ENCODE results near the gene P2RX2.

P2RX2 gene

GRCh38 chr12:132578826-132579225 lies 39.8 kb upstream of the P2RX2 start:
- Mint-ChIP-seq H3K4me3 (no peak overlapping the region), H3K27ac (no peak overlapping the region), H3K27me3 (ENCODE audit: low read depth) (no peaks in the 10 kb centered on the region), H3K36me3 (ENCODE audit: low read depth) (peaks cover 4% of the 10 kb centered on the region), H3K4me1 (ENCODE audit: low read depth) (no peaks in the 10 kb centered on the region), H3K9me3 (no peaks in the 10 kb centered on the region)
- DNase-seq (ENCODE audit: low spot score), result no peak

- no peak for DNase-seq (ENCODE audit: low spot score)
Measured at GRCh38 chr12:132579744-132580143, 38.8 kb upstream of the P2RX2 start.

GRCh38 chr12:132580701-132581292 lies 37.8 kb upstream of the P2RX2 start:
- no peaks in the 10 kb centered on the region for H3K27me3 Mint-ChIP-seq (ENCODE audit: low read depth)
- H3K4me3 Mint-ChIP-seq, result no peak overlapping the region
- no peaks in the 10 kb centered on the region for H3K9me3 Mint-ChIP-seq
- no peak overlapping the region for H3K27ac Mint-ChIP-seq
- DNase-seq (ENCODE audit: low spot score), result no peak
- no peaks in the 10 kb centered on the region for H3K4me1 Mint-ChIP-seq (ENCODE audit: low read depth)
- peaks cover 5% of the 10 kb centered on the region for H3K36me3 Mint-ChIP-seq (ENCODE audit: low read depth)

More at GRCh38 chr12:132579744-132580143, 38.8 kb upstream of the P2RX2 start:
- Mint-ChIP-seq H3K27me3 (ENCODE audit: low read depth) (no peaks in the 10 kb centered on the region), H3K4me1 (ENCODE audit: low read depth) (no peaks in the 10 kb centered on the region), H3K27ac (no peak overlapping the region), H3K4me3 (no peak overlapping the region), H3K36me3 (ENCODE audit: low read depth) (peaks cover 5% of the 10 kb centered on the region), H3K9me3 (no peaks in the 10 kb centered on the region)

GRCh38 chr12:132581348-132582057 lies 37.1 kb upstream of the P2RX2 start:
- DNase-seq (ENCODE audit: low spot score), result no peak
- no peak overlapping the region for H3K27ac Mint-ChIP-seq
- H3K27me3 Mint-ChIP-seq (ENCODE audit: low read depth), result no peaks in the 10 kb centered on the region
- H3K36me3 Mint-ChIP-seq (ENCODE audit: low read depth), result peaks cover 5% of the 10 kb centered on the region
- no peaks in the 10 kb centered on the region for H3K4me1 Mint-ChIP-seq (ENCODE audit: low read depth)
- no peak overlapping the region for H3K4me3 Mint-ChIP-seq
- H3K9me3 Mint-ChIP-seq, result no peaks in the 10 kb centered on the region

GRCh38 chr12:132582058-132582420 lies 36.5 kb upstream of the P2RX2 start:
- peaks cover 5% of the 10 kb centered on the region for H3K36me3 Mint-ChIP-seq (ENCODE audit: low read depth)
- H3K4me1 Mint-ChIP-seq (ENCODE audit: low read depth), result no peaks in the 10 kb centered on the region
- no peak overlapping the region for H3K4me3 Mint-ChIP-seq
- no peaks in the 10 kb centered on the region for H3K27me3 Mint-ChIP-seq (ENCODE audit: low read depth)
- no peak overlapping the region for H3K27ac Mint-ChIP-seq
- DNase-seq (ENCODE audit: low spot score), result no peak
- H3K9me3 Mint-ChIP-seq, result no peaks in the 10 kb centered on the region

- Mint-ChIP-seq H3K9me3 (no peaks in the 10 kb centered on the region), H3K4me1 (ENCODE audit: low read depth) (no peaks in the 10 kb centered on the region), H3K36me3 (ENCODE audit: low read depth) (peaks cover 4% of the 10 kb centered on the region), H3K4me3 (no peak overlapping the region), H3K27ac (no peak overlapping the region), H3K27me3 (ENCODE audit: low read depth) (no peaks in the 10 kb centered on the region)
- DNase-seq (ENCODE audit: low spot score), result no peak
Measured at GRCh38 chr12:132582582-132583410, 35.8 kb upstream of the P2RX2 start.

GRCh38 chr12:132583411-132583710 lies 35.2 kb upstream of the P2RX2 start:
- no peaks in the 10 kb centered on the region for H3K9me3 Mint-ChIP-seq
- H3K27me3 Mint-ChIP-seq (ENCODE audit: low read depth), result no peaks in the 10 kb centered on the region
- H3K27ac Mint-ChIP-seq, result no peak overlapping the region
- no peak for DNase-seq (ENCODE audit: low spot score)
- H3K4me1 Mint-ChIP-seq (ENCODE audit: low read depth), result no peaks in the 10 kb centered on the region
- peaks cover 1% of the 10 kb centered on the region for H3K36me3 Mint-ChIP-seq (ENCODE audit: low read depth)
- no peak overlapping the region for H3K4me3 Mint-ChIP-seq

- Mint-ChIP-seq H3K4me1 (ENCODE audit: low read depth) (no peaks in the 10 kb centered on the region), H3K27me3 (ENCODE audit: low read depth) (no peaks in the 10 kb centered on the region), H3K4me3 (no peak overlapping the region), H3K27ac (no peak overlapping the region), H3K36me3 (ENCODE audit: low read depth) (peaks cover 1% of the 10 kb centered on the region), H3K9me3 (no peaks in the 10 kb centered on the region)
- DNase-seq (ENCODE audit: low spot score), result no peak
Measured at GRCh38 chr12:132583736-132584135, 34.8 kb upstream of the P2RX2 start.

- Mint-ChIP-seq H3K27ac (no peak overlapping the region), H3K9me3 (no peaks in the 10 kb centered on the region), H3K27me3 (ENCODE audit: low read depth) (no peaks in the 10 kb centered on the region), H3K4me3 (no peak overlapping the region), H3K36me3 (ENCODE audit: low read depth) (peaks cover 1% of the 10 kb centered on the region), H3K4me1 (ENCODE audit: low read depth) (no peaks in the 10 kb centered on the region)
- DNase-seq (ENCODE audit: low spot score), result no peak
Measured at GRCh38 chr12:132584429-132584828, 34.1 kb upstream of the P2RX2 start.

- Mint-ChIP-seq H3K27ac (no peak overlapping the region), H3K4me3 (no peak overlapping the region), H3K4me1 (ENCODE audit: low read depth) (no peaks in the 10 kb centered on the region), H3K36me3 (ENCODE audit: low read depth) (peaks cover 1% of the 10 kb centered on the region), H3K9me3 (no peaks in the 10 kb centered on the region), H3K27me3 (ENCODE audit: low read depth) (no peaks in the 10 kb centered on the region)
- DNase-seq (ENCODE audit: low spot score), result no peak
Measured at GRCh38 chr12:132585177-132585576, 33.4 kb upstream of the P2RX2 start.

GRCh38 chr12:132586929-132587328 lies 31.6 kb upstream of the P2RX2 start:
- Mint-ChIP-seq H3K9me3 (no peaks in the 10 kb centered on the region), H3K27me3 (ENCODE audit: low read depth) (no peaks in the 10 kb centered on the region), H3K36me3 (ENCODE audit: low read depth) (peaks cover 1% of the 10 kb centered on the region), H3K27ac (no peak overlapping the region), H3K4me1 (ENCODE audit: low read depth) (no peaks in the 10 kb centered on the region), H3K4me3 (no peak overlapping the region)
- no peak for DNase-seq (ENCODE audit: low spot score)

- Mint-ChIP-seq H3K27me3 (ENCODE audit: low read depth) (no peaks in the 10 kb centered on the region), H3K4me1 (ENCODE audit: low read depth) (no peaks in the 10 kb centered on the region), H3K4me3 (no peak overlapping the region), H3K9me3 (no peaks in the 10 kb centered on the region), H3K36me3 (ENCODE audit: low read depth) (peaks cover 1% of the 10 kb centered on the region), H3K27ac (no peak overlapping the region)
- no peak for DNase-seq (ENCODE audit: low spot score)
Measured at GRCh38 chr12:132587781-132588180, 30.8 kb upstream of the P2RX2 start.

GRCh38 chr12:132588319-132588718 lies 30.3 kb upstream of the P2RX2 start:
- Mint-ChIP-seq H3K36me3 (ENCODE audit: low read depth) (peaks cover 1% of the 10 kb centered on the region), H3K27ac (no peak overlapping the region), H3K4me1 (ENCODE audit: low read depth) (no peaks in the 10 kb centered on the region), H3K27me3 (ENCODE audit: low read depth) (no peaks in the 10 kb centered on the region), H3K9me3 (no peaks in the 10 kb centered on the region), H3K4me3 (no peak overlapping the region)
- DNase-seq (ENCODE audit: low spot score), result no peak

GRCh38 chr12:132588821-132589669 lies 29.5 kb upstream of the P2RX2 start:
- no peak for DNase-seq (ENCODE audit: low spot score)
- Mint-ChIP-seq H3K4me3 (no peak overlapping the region), H3K36me3 (ENCODE audit: low read depth) (no peaks in the 10 kb centered on the region), H3K9me3 (no peaks in the 10 kb centered on the region), H3K27me3 (ENCODE audit: low read depth) (no peaks in the 10 kb centered on the region), H3K4me1 (ENCODE audit: low read depth) (peaks cover 4% of the 10 kb centered on the region), H3K27ac (no peak overlapping the region)
